Left ventricle myocardium inferior (tissue), 1 donor: Measurements from ENCODE around the gene PRKCD. TPM values are rescaled to one million over a fixed set of nuclear protein-coding genes. Genes with fewer than 3 reads are reported as not detected.

ENCODE experiments used
- DNase-seq: peaks from one replicate; pipeline ENCODE4 v3.0.0-alpha.2; 2020
- H3K27ac ChIP-seq: fragments of 200-600 bp; replicated peaks from 2 replicates; pipeline ENCODE4 v1.8.0; 2021
- H3K27me3 ChIP-seq: fragments of 200-600 bp; 2 replicates; pipeline ENCODE4 v1.8.0; 2021; ENCODE audit warnings: low read depth
- H3K36me3 ChIP-seq: fragments of 200-600 bp; 2 replicates; pipeline ENCODE4 v1.8.0; 2021
- H3K4me1 ChIP-seq: fragments of 200-600 bp; 2 replicates; pipeline ENCODE4 v1.8.0; 2021
- H3K4me3 ChIP-seq: fragments of 200-600 bp; 2 replicates; pipeline ENCODE4 v1.8.0; 2021; ENCODE audit warnings: mild to moderate bottlenecking, moderate library complexity
- H3K9me3 ChIP-seq: fragments of 200-600 bp; replicated peaks from 2 replicates; pipeline ENCODE4 v1.8.0; 2021
- CTCF ChIP-seq: fragments of 200-600 bp; IDR thresholded peaks from 2 replicates; pipeline ENCODE4 v1.8.0; 2021; ENCODE audit warnings: antibody characterized with exemption, mild to moderate bottlenecking, borderline replicate concordance
- intact Hi-C: fragments of 100-400 bp; cut with micrococcal nuclease; formaldehyde crosslinking; loops from one replicate; pipeline ENCODE4 v1.11.0; 2022
- total RNA-seq: library from RNA; stranded (reverse); fragmentation: NEBNext Ultra II Directional; extraction: Animal tissue kit (Norgen Biotek cat#: 25700); gene quantifications from one replicate; pipeline ENCODE4 v1.2.1, GENCODE V29; 2021
- donor health status: DM: no; HTN: yes; CAD: no; lungs with severe emphysema.

PRKCD gene
- total RNA-seq, 1 donor from 2014 or later: 13.6 TPM

DNA sequence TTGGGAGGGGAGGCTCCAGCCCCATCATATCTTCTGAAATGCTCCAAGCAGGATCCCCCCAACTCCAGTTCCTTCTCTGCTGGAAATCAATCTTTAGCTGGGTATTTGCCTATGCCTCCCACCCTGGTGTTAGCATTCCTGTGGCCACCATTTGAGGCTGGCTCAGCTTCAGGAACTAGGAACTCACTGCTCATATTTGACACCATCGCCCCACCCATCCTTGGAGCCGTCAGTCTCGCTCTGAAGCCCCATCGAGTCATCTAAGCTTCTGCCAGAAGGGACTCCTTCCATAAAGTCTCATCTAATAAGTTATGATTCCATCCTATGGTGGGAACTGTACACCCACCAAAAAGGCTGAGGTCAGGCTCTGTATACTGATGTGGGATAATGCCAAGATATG is 26.4 kb downstream of the PRKCD start:
- no peaks in the 10 kb centered on the region for H3K9me3 ChIP-seq
- H3K27ac ChIP-seq: no peak overlapping the region
- intact Hi-C loops: no loop called here
- no peaks in the 10 kb centered on the region for H3K27me3 ChIP-seq
- no peak for DNase-seq
- H3K36me3 ChIP-seq: peaks cover 62% of the 10 kb centered on the region
- H3K4me3 ChIP-seq: no peak overlapping the region
- H3K4me1 ChIP-seq: no peaks in the 10 kb centered on the region
- no peak for TF ChIP-seq CTCF

- no peak for DNase-seq
- H3K4me3 ChIP-seq: no peak overlapping the region
- no peak overlapping the region for H3K27ac ChIP-seq
- intact Hi-C loops: no loop called here
- H3K9me3 ChIP-seq: no peaks in the 10 kb centered on the region
- no peaks in the 10 kb centered on the region for H3K27me3 ChIP-seq
- TF ChIP-seq CTCF: no peak
- peaks cover 5% of the 10 kb centered on the region for H3K4me1 ChIP-seq
- H3K36me3 ChIP-seq: peaks cover 55% of the 10 kb centered on the region
Observed at GRCh38 chr3:53188136-53188685, 27.2 kb downstream of the PRKCD start.

GRCh38 chr3:53188720-53189119 is 27.7 kb downstream of the PRKCD start:
- intact Hi-C loops: no loop called here
- Histone ChIP-seq H3K4me1 (peaks cover 10% of the 10 kb centered on the region), H3K27me3 (no peaks in the 10 kb centered on the region), H3K9me3 (no peaks in the 10 kb centered on the region), H3K36me3 (peaks cover 50% of the 10 kb centered on the region), H3K4me3 (no peak overlapping the region), H3K27ac (no peak overlapping the region)
- TF ChIP-seq CTCF: no peak
- no peak for DNase-seq

DNA sequence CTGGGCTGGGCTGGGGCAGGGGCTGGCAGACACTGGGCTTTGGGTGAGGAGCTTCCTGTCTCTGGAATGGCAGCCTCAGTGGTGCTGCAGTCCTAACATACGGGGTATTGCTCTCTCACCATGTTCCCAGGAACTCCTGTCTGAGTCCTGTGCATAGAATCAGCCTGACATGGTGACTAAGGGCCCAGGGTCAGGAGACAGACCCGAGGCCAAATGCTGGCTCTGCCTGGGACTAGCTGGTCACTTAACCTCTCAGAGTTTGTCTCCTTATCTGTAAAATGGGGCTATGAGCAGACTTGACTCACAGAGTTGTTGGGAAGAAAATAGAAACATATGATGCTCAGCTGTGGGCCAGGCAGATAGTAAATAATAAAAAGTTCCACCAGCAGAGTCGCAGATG is 28.3 kb downstream of the PRKCD start:
- Histone ChIP-seq H3K36me3 (peaks cover 48% of the 10 kb centered on the region), H3K27ac (no peak overlapping the region), H3K27me3 (no peaks in the 10 kb centered on the region), H3K4me1 (peaks cover 16% of the 10 kb centered on the region), H3K4me3 (no peak overlapping the region), H3K9me3 (no peaks in the 10 kb centered on the region)
- TF ChIP-seq CTCF: no peak
- no peak for DNase-seq
- intact Hi-C loops: no loop called here

DNA sequence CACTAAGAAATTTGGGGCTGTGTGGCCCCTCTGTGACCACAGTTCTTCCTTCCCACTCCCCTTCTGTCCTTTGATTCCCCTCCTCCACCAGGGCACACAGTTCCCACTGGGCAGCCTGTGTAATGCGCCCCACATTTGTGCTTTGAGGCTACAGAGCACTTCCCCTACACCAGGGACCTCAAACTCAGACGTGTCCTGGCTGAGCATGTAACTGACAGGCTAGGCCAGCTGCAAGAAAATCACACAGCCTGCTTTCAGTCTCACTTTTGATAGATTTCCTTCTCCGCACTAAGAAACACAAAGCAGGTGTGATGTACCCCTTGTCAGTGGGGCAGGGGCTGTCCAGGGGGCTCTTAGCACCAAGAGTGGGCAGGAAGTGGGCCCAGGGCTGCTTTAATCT is 29.6 kb downstream of the PRKCD start:
- no peak overlapping the region for H3K27ac ChIP-seq
- DNase-seq: no peak
- H3K27me3 ChIP-seq: no peaks in the 10 kb centered on the region
- H3K9me3 ChIP-seq: no peaks in the 10 kb centered on the region
- TF ChIP-seq CTCF: no peak
- peaks cover 42% of the 10 kb centered on the region for H3K36me3 ChIP-seq
- intact Hi-C loops: no loop called here
- peaks cover 27% of the 10 kb centered on the region for H3K4me1 ChIP-seq
- no peak overlapping the region for H3K4me3 ChIP-seq
